Thyroid gland (tissue), 4 donors: ENCODE measurements around the gene TMOD3.

Experiments
- CTCF ChIP-seq, 6 experiments: fragments of 200-600 bp in 3 of 6; fragments of 450-650 bp in 3 of 6; sonication (generic) in 3 of 6; IDR thresholded peaks; one replicate each; pipeline ENCODE4 v1.5.1; 2016 to 2019; ENCODE audit warnings: antibody characterized with exemption in 6 of 6, mild to moderate bottlenecking in 2 of 6, inconsistent platforms in 1 of 6, moderate library complexity in 1 of 6
- POLR2A ChIP-seq, 2 donors: fragments of 450-650 bp; IDR thresholded peaks; one replicate each; pipeline ENCODE4 v1.6.1; 2017; ENCODE audit warnings: antibody characterized with exemption in 2 of 2, mild to moderate bottlenecking in 2 of 2, moderate library complexity in 1 of 2

- TF ChIP-seq CTCF (IDR thresholded peaks at IDR 0.05) (no peak), POLR2A (IDR thresholded peaks at IDR 0.05) (no peak)
Observed at GRCh38 chr15:51869060-51869421, 39.6 kb downstream of the TMOD3 start.
